SU-DHL-6 (cell line): ENCODE measurements around the gene NACC1.
"Not testable (repeated sequence)": the region's sequence is repeated elsewhere in the genome, so short reads cannot be mapped to it uniquely, and the experiment has no call there.

Experiments used
- H2AFZ ChIP-seq: fragments of 200-600 bp; sonication (generic); 2 replicates; pipeline ENCODE4 v1.6.1; 2014; ENCODE audit warnings: low read depth, mild to moderate bottlenecking, moderate library complexity, mixed read lengths, antibody characterized with exemption, low read length; ENCODE audit not compliant: severe bottlenecking
- H3F3A ChIP-seq: fragments of 200-600 bp; shearing (Covaris generic); 2 replicates; pipeline ENCODE4 v1.6.0; 2016; ENCODE audit warnings: antibody characterized with exemption, mild to moderate bottlenecking; ENCODE audit not compliant: insufficient read depth
- H3K27ac ChIP-seq: fragments of 200-600 bp; sonication (generic); 2 replicates; pipeline ENCODE4 v1.5.1; 2016; ENCODE audit warnings: low read depth, mild to moderate bottlenecking, low read length, moderate library complexity, mixed read lengths
- H3K27me3 ChIP-seq: fragments of 200-600 bp; sonication (generic), shearing (Covaris generic); 2 replicates; pipeline ENCODE4 v1.6.0; 2014; ENCODE audit warnings: mild to moderate bottlenecking, low read length
- H3K36me3 ChIP-seq: fragments of 200-600 bp; sonication (generic); 2 replicates; pipeline ENCODE4 v1.6.1; 2014; ENCODE audit warnings: mild to moderate bottlenecking, low read length, mixed read lengths
- H3K4me2 ChIP-seq: fragments of 300-600, 200-600 bp; shearing (Covaris generic), sonication (generic); 2 replicates; pipeline ENCODE4 v1.6.0; 2014; ENCODE audit warnings: low read length, low read depth, mild to moderate bottlenecking; ENCODE audit not compliant: poor library complexity, severe bottlenecking
- H3K4me3 ChIP-seq: fragments of 200-600 bp; sonication (generic); 2 replicates; pipeline ENCODE4 v1.5.1; 2014; ENCODE audit warnings: antibody characterized with exemption, low read length, mild to moderate bottlenecking, mixed read lengths; ENCODE audit not compliant: insufficient read depth, poor library complexity, severe bottlenecking
- H3K79me2 ChIP-seq: fragments of 200-600 bp; sonication (generic); 2 replicates; pipeline ENCODE4 v1.6.1; 2014; ENCODE audit warnings: mild to moderate bottlenecking, low read length, moderate library complexity; ENCODE audit not compliant: insufficient read depth
- H3K9ac ChIP-seq: fragments of 200-600 bp; sonication (generic); 2 replicates; pipeline ENCODE4 v1.7.0; 2014; ENCODE audit warnings: mild to moderate bottlenecking, low read length
- H3K9me2 ChIP-seq: fragments of 200-600 bp; sonication (generic); replicated peaks from 2 replicates; pipeline ENCODE4 v1.6.1; 2014; ENCODE audit warnings: low read length; ENCODE audit not compliant: insufficient read depth
- H3K9me3 ChIP-seq: fragments of 200-600 bp; sonication (generic); 2 replicates; pipeline ENCODE4 v1.6.1; 2014; ENCODE audit warnings: low read length, mixed read lengths; ENCODE audit not compliant: insufficient read depth
- H4K20me1 ChIP-seq: fragments of 200-600 bp; sonication (generic); 2 replicates; pipeline ENCODE4 v1.6.1; 2014; ENCODE audit warnings: low read depth, mild to moderate bottlenecking, antibody characterized with exemption, low read length, moderate library complexity, mixed read lengths
- CTCF ChIP-seq: fragments of 200-600 bp; sonication (generic); IDR thresholded peaks from one replicate; pipeline ENCODE4 v1.5.1; 2017; ENCODE audit warnings: antibody characterized with exemption, mild to moderate bottlenecking, low read length, moderate library complexity; ENCODE audit not compliant: insufficient read depth, poor library complexity, severe bottlenecking
- EZH2phosphoT487 ChIP-seq: fragments of 200-600 bp; sonication (generic), shearing (Covaris generic); conservative IDR thresholded peaks from 2 replicates; pipeline ENCODE4 v1.6.1; 2018; ENCODE audit warnings: mild to moderate bottlenecking, antibody characterized with exemption, low read length, moderate library complexity, mixed read lengths

Gene NACC1

GRCh38 chr19:13172346-13173138 is 54.5 kb downstream of the NACC1 start:
- Histone ChIP-seq H3K36me3 (no peaks in the 10 kb centered on the region), H3K9me2 (no peaks in the 10 kb centered on the region), H3K27me3 (no peaks in the 10 kb centered on the region), H3K9ac (no peak overlapping the region), H3K9me3 (no peaks in the 10 kb centered on the region), H3K4me2 (no peak overlapping the region), H3K27ac (no peak overlapping the region), H3K79me2 (no peaks in the 10 kb centered on the region), H2AFZ (no peak overlapping the region), H3K4me3 (no peak overlapping the region), H4K20me1 (no peaks in the 10 kb centered on the region), H3F3A (0 out of 2 replicates have a peak, but pooled peaks cover 3% of the 10 kb centered on the region)
- TF ChIP-seq EZH2phosphoT487 (no peak), CTCF (no peak)

DNA sequence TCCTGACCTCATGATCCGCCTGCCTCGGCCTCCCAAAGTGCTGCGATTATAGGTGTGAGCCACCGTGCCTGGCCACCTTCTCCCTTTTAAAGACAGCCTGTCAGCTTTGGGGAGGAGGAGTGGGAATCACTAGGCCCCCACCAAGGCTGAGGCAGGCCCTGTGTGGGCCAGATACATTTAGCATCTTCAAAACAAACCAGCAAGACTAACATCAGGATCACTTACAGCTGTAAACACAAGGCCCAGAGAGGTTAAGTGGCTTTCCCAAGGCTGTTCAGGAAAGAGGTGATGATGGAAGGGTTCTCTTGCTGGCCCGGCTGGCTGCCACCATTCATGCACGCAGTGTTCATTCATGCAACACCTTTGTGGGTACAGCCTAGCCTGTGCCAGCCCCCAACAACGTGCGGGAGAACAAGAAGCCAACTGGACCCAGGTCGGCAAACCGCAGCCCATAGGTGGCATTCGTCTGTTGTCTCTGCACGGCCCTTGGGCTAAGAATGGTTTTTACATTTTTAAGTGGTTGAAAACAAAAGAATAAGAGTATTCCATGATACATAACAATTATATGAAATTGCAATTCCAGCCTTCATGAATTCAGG is 55.2 kb downstream of the NACC1 start:
- H3K9me2 ChIP-seq = no peaks in the 10 kb centered on the region
- no peak overlapping the region for H3K27ac ChIP-seq
- no peak overlapping the region for H3K4me3 ChIP-seq
- no peaks in the 10 kb centered on the region for H4K20me1 ChIP-seq
- no peaks in the 10 kb centered on the region for H3K36me3 ChIP-seq
- H3K27me3 ChIP-seq = no peaks in the 10 kb centered on the region
- TF ChIP-seq CTCF (no peak), EZH2phosphoT487 (no peak)
- no peaks in the 10 kb centered on the region for H3F3A ChIP-seq
- no peaks in the 10 kb centered on the region for H3K79me2 ChIP-seq
- H3K9ac ChIP-seq = no peak overlapping the region
- H2AFZ ChIP-seq = no peak overlapping the region
- H3K9me3 ChIP-seq = no peaks in the 10 kb centered on the region
- H3K4me2 ChIP-seq = no peak overlapping the region

GRCh38 chr19:13176345-13176744 is 58.3 kb downstream of the NACC1 start:
- H3K4me2 ChIP-seq = no peak overlapping the region
- H3K27ac ChIP-seq = no peak overlapping the region
- H3K79me2 ChIP-seq = no peaks in the 10 kb centered on the region
- no peak overlapping the region for H2AFZ ChIP-seq
- no peaks in the 10 kb centered on the region for H3K36me3 ChIP-seq
- H4K20me1 ChIP-seq = no peaks in the 10 kb centered on the region
- no peaks in the 10 kb centered on the region for H3F3A ChIP-seq
- no peaks in the 10 kb centered on the region for H3K9me2 ChIP-seq
- H3K27me3 ChIP-seq = no peaks in the 10 kb centered on the region
- H3K4me3 ChIP-seq = no peak overlapping the region
- H3K9me3 ChIP-seq = no peaks in the 10 kb centered on the region
- no peak overlapping the region for H3K9ac ChIP-seq
- TF ChIP-seq EZH2phosphoT487 (no peak), CTCF (no peak)

DNA sequence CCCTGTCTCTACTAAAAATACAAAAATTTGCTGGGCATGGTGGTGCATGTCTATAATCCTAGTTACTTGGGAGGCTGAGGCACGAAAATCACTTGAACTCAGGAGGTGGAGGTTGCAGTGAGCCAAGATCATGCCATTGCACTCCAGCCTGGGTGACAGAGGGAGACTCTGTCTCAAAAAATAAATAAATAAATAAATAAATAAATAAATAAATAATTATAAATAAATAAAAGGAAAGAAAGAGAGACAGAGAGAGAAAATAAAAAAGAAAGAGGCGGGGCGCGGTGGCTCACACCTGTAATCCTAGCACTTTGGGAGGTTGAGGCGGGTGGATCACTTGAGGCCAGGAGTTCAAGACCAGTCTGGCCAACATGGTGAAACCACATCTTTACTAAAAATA is 59.5 kb downstream of the NACC1 start:
- H4K20me1 ChIP-seq, H3K27me3 ChIP-seq, H3K9me2 ChIP-seq, H2AFZ ChIP-seq, H3K9me3 ChIP-seq, H3K9ac ChIP-seq, H3K27ac ChIP-seq, H3K36me3 ChIP-seq, H3K4me2 ChIP-seq, H3K4me3 ChIP-seq, H3K79me2 ChIP-seq, H3F3A ChIP-seq: not testable (repeated sequence)

DNA sequence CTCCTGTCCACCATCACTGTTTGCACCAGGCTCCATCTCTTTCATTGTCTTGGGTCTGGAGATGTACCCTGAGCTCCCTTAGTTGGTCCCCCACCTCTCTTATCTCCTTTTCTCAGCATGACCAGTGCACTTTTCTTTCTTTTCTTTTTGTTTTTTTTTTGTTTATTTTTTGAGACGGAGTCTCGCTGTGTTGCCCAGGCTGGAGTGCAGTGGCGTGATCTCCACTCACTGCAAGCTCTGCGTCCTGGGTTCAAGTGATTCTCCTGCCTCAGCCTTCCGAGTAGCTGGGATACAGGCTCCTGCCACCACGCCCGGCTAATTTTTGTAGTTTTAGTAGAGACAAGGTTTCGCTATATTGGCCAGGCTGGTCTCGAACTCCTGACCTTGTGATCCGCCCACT is 60.2 kb downstream of the NACC1 start:
- not testable (repeated sequence) for H3K4me2 ChIP-seq, H4K20me1 ChIP-seq, H3K27ac ChIP-seq, H3K27me3 ChIP-seq, H3K36me3 ChIP-seq, H3F3A ChIP-seq, H3K4me3 ChIP-seq, H3K9ac ChIP-seq, H2AFZ ChIP-seq, H3K79me2 ChIP-seq, H3K9me3 ChIP-seq, H3K9me2 ChIP-seq
